HG03066 (cell line): ENCODE data around the gene UROC1.

Source experiments
- ATAC-seq: cut with Tn5 transposase; IDR thresholded peaks from one replicate; pipeline ENCODE4 v1.9.1; 2021; ENCODE audit warnings: low read depth; ENCODE audit not compliant: unreplicated experiment

Gene UROC1

GRCh38 chr3:126517291-126517951, at the start of gene UROC1:
Gene UROC1 (minus strand): TSS chr3:126517773. CDS start chr3:126517719, 54 bp downstream.
- no peak for ATAC-seq

- ATAC-seq, result no peak
These were observed 45.2 kb upstream of the UROC1 start for GRCh38 chr3:126562737-126563276.

GRCh38 chr3:126558336-126559071, 40.9 kb upstream of the UROC1 start, which contains the start of gene C3orf22:
Gene C3orf22 (minus strand): TSS chr3:126558932. CDS start chr3:126553390, 5,542 bp downstream.
- no peak for ATAC-seq

GRCh38 chr3:126557761-126558160, 40.2 kb upstream of the UROC1 start:
- ATAC-seq, result no peak

- ATAC-seq, result no peak
These were observed 39.8 kb upstream of the UROC1 start for GRCh38 chr3:126557415-126557745.

- ATAC-seq, result no peak
These were observed 39.3 kb upstream of the UROC1 start for GRCh38 chr3:126556637-126557414.

GRCh38 chr3:126555795-126556636, 38.4 kb upstream of the UROC1 start:
- no peak for ATAC-seq

- ATAC-seq, result no peak
These were observed 37.3 kb upstream of the UROC1 start for GRCh38 chr3:126554560-126555525.

GRCh38 chr3:126553284-126554084, 35.9 kb upstream of the UROC1 start:
- no peak for ATAC-seq

- no peak for ATAC-seq
These were observed 35.2 kb upstream of the UROC1 start for GRCh38 chr3:126552688-126553283.

- no peak for ATAC-seq
These were observed 34.5 kb upstream of the UROC1 start for GRCh38 chr3:126551839-126552687.

- no peak for ATAC-seq
These were observed 33.7 kb upstream of the UROC1 start for GRCh38 chr3:126551121-126551838.

- no peak for ATAC-seq
These were observed 33.0 kb upstream of the UROC1 start for GRCh38 chr3:126550488-126551051.

- ATAC-seq, result no peak
These were observed 32.4 kb upstream of the UROC1 start for GRCh38 chr3:126549861-126550487.
